A549 (cell line): ENCODE measurements around the gene CD36.

Experiments used
- CEBPB ChIP-seq, 2 experiments: fragments of >200 bp in 1 of 2; sonication (Bioruptor Twin) in 1 of 2; formaldehyde crosslinking in 1 of 2; IDR thresholded peaks; 2 replicates each; pipeline ENCODE4 v1.6.1; 2012 to 2016
- CHD2 ChIP-seq: fragments of 150-350 bp; IDR thresholded peaks from 2 replicates; pipeline ENCODE4 v1.6.1; 2014; ENCODE audit warnings: low read length; ENCODE audit not compliant: partially characterized antibody
- MAFK ChIP-seq: fragments of 450-650 bp; IDR thresholded peaks from 2 replicates; pipeline ENCODE4 v1.6.1; 2014; ENCODE audit not compliant: partially characterized antibody
- MYC ChIP-seq: IDR thresholded peaks from 2 replicates; pipeline ENCODE4 v1.6.1; 2012; ENCODE audit warnings: mild to moderate bottlenecking, inconsistent platforms, low read length, improper control_type of control experiment, borderline replicate concordance
- POLR2A ChIP-seq: IDR thresholded peaks from 2 replicates; pipeline ENCODE4 v1.6.1; 2012; ENCODE audit warnings: mild to moderate bottlenecking, low read length
- RCOR1 ChIP-seq: fragments of 150-350 bp; IDR thresholded peaks from 2 replicates; pipeline ENCODE4 v1.6.1; 2014; ENCODE audit warnings: antibody characterized with exemption, low read length, low read depth
- RFX5 ChIP-seq: fragments of 450-650 bp; IDR thresholded peaks from 2 replicates; pipeline ENCODE4 v1.7.1; 2014; ENCODE audit warnings: antibody characterized with exemption, mild to moderate bottlenecking, moderate library complexity
- SMC3 ChIP-seq: fragments of >200 bp; sonication (Bioruptor Twin); formaldehyde crosslinking; IDR thresholded peaks from 3 replicates; pipeline ENCODE4 v1.6.1; 2018; ENCODE audit warnings: inconsistent platforms
- ZFP36 ChIP-seq: fragments of 450-650 bp; IDR thresholded peaks from 2 replicates; pipeline ENCODE4 v1.6.1; 2014; ENCODE audit warnings: borderline replicate concordance; ENCODE audit not compliant: partially characterized antibody
- TF ChIP-seq, protein P1 (sequence below): fragments of 200-600 bp; sonication (generic); IDR thresholded peaks from 2 replicates; pipeline ENCODE4 v1.6.1; 2016; ENCODE audit warnings: antibody characterized with exemption, mild to moderate bottlenecking, moderate library complexity
- TF ChIP-seq, protein P2 (sequence below): fragments of >200 bp; sonication (Bioruptor Twin); formaldehyde crosslinking; IDR thresholded peaks from 3 replicates; pipeline ENCODE4 v1.5.1; 2016

DNA sequence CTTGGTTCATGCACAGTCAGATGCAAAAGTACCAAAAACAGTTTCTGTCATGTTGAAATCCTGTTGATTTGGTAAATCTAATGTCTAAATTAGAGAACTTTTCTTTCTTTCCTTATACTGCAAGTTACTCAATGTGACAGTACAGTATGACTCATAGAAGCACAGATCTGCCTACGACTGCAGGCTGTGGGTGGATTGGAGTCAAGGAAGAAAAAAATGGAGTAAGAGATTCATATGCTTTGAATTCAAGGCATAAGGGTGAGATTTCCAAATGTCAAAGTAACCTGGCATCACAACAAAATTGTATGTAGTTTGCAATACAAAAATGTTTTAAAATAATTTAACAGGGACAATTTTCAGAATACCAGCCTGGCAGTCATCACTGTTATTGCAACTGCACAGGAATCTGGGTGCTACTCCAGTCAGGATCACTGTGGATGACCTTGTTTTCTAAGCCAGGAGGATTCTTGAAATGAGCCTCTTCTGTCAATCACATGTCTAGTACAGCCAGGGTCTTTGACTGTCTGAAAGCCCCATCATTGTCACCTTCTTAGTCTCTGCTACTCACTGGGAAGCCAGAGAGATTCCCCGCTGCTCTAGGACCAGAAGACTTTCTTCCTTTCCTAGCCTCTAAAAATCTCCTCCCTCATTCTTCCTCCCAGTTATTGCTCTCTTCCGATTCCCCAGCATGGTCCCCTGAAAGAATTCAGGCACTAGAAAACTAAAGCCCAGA lies 83.6 kb downstream of the CD36 start:
- TF ChIP-seq, protein P1, sequence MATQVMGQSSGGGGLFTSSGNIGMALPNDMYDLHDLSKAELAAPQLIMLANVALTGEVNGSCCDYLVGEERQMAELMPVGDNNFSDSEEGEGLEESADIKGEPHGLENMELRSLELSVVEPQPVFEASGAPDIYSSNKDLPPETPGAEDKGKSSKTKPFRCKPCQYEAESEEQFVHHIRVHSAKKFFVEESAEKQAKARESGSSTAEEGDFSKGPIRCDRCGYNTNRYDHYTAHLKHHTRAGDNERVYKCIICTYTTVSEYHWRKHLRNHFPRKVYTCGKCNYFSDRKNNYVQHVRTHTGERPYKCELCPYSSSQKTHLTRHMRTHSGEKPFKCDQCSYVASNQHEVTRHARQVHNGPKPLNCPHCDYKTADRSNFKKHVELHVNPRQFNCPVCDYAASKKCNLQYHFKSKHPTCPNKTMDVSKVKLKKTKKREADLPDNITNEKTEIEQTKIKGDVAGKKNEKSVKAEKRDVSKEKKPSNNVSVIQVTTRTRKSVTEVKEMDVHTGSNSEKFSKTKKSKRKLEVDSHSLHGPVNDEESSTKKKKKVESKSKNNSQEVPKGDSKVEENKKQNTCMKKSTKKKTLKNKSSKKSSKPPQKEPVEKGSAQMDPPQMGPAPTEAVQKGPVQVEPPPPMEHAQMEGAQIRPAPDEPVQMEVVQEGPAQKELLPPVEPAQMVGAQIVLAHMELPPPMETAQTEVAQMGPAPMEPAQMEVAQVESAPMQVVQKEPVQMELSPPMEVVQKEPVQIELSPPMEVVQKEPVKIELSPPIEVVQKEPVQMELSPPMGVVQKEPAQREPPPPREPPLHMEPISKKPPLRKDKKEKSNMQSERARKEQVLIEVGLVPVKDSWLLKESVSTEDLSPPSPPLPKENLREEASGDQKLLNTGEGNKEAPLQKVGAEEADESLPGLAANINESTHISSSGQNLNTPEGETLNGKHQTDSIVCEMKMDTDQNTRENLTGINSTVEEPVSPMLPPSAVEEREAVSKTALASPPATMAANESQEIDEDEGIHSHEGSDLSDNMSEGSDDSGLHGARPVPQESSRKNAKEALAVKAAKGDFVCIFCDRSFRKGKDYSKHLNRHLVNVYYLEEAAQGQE = no peak
- TF ChIP-seq, protein P2, sequence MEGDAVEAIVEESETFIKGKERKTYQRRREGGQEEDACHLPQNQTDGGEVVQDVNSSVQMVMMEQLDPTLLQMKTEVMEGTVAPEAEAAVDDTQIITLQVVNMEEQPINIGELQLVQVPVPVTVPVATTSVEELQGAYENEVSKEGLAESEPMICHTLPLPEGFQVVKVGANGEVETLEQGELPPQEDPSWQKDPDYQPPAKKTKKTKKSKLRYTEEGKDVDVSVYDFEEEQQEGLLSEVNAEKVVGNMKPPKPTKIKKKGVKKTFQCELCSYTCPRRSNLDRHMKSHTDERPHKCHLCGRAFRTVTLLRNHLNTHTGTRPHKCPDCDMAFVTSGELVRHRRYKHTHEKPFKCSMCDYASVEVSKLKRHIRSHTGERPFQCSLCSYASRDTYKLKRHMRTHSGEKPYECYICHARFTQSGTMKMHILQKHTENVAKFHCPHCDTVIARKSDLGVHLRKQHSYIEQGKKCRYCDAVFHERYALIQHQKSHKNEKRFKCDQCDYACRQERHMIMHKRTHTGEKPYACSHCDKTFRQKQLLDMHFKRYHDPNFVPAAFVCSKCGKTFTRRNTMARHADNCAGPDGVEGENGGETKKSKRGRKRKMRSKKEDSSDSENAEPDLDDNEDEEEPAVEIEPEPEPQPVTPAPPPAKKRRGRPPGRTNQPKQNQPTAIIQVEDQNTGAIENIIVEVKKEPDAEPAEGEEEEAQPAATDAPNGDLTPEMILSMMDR = no peak
- TF ChIP-seq ZFP36 = no peak
- no peak for TF ChIP-seq POLR2A
- TF ChIP-seq CEBPB (IDR thresholded peaks at IDR 0.05) = peak; percentile 82 to 87
- TF ChIP-seq MAFK = no peak
- no peak for TF ChIP-seq MYC
- no peak for TF ChIP-seq SMC3
- no peak for TF ChIP-seq CHD2
- TF ChIP-seq RFX5 = no peak
- TF ChIP-seq RCOR1 = no peak
